T-helper 2 cell treated with Interferon-gamma antibody and Interleukin-4, amounts not matched to agents 5 μg/mL and 100 μg/mL, for 36 hours (primary cell): ENCODE measurements around the gene LIX1L.
A peak's percentile ranks its signal among the peaks of the same experiment; 100 is the strongest.

Experiments
- DNase-seq: peaks from one replicate; pipeline ENCODE4 v3.0.0; 2021; ENCODE audit warnings: low spot score
- H3K27ac Mint-ChIP-seq: one replicate; pipeline ENCODE4 v1.8.0; 2021; ENCODE audit warnings: mild to moderate bottlenecking, mixed read lengths
- H3K27me3 Mint-ChIP-seq: one replicate; pipeline ENCODE4 v1.8.0; 2021; ENCODE audit warnings: low read depth, mixed read lengths
- H3K36me3 Mint-ChIP-seq: one replicate; pipeline ENCODE4 v1.8.0; 2021; ENCODE audit warnings: low read depth, mixed read lengths
- H3K4me1 Mint-ChIP-seq: one replicate; pipeline ENCODE4 v1.8.0; 2021; ENCODE audit warnings: low read depth, mixed read lengths
- H3K4me3 Mint-ChIP-seq: one replicate; pipeline ENCODE4 v1.8.0; 2022; ENCODE audit warnings: mild to moderate bottlenecking, moderate library complexity, mixed read lengths
- H3K9me3 Mint-ChIP-seq: one replicate; pipeline ENCODE4 v1.8.0; 2021; ENCODE audit warnings: mixed read lengths

The LIX1L gene

DNA sequence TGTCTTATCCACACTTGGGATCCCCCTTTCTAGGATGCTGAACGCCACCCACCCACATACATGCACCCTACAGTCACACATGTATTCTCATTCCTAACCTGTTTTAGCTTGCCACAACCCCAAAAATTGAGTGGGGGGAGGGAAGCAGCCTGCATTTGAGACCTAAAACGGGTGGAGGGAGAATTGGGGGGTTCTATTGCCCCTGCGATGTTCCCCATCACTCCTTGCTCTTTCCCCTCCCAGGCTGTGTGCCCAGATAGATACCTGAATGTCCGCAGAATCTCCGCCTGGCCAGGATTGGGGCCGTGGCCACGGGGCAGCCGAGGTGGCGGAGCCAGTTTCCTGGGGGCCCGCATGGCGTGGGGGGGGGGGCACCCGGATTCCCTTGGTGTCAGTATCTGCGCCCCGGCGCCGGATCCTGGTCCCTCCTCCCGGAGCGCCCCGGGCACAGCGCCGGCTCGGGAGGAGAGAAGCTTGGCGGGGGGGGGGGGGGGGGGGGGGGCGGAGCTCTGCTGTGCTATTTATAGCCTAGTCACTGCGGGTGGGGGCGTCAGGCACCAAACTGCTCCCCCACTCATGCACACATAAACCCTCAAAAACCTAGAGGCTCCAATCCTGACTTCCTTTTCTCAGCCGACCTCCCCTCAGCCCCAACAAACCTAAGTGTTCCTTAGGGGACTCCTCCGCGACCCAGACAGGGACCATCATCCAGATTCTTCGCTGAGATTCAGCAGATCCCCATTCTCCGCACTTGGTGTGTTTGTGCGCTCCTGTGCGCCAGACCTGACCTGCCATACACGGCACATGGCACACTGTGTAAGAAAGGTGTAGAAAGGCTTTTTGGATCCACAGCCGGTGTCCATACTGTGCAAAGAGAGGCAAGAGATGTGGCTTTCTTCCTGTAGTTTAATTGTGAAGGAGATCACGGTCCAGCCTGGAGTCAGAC lies 4.6 kb upstream of the LIX1L start:
- H3K27me3 Mint-ChIP-seq = no peaks in the 10 kb centered on the region
- H3K4me1 Mint-ChIP-seq = peaks cover 52% of the 10 kb centered on the region
- H3K9me3 Mint-ChIP-seq = peaks cover 1% of the 10 kb centered on the region
- H3K36me3 Mint-ChIP-seq = peaks cover 5% of the 10 kb centered on the region
- DNase-seq = peak; percentile 19
- peak overlapping the region; percentile 97 for H3K4me3 Mint-ChIP-seq
- peak overlapping the region; percentile 78 for H3K27ac Mint-ChIP-seq

DNA sequence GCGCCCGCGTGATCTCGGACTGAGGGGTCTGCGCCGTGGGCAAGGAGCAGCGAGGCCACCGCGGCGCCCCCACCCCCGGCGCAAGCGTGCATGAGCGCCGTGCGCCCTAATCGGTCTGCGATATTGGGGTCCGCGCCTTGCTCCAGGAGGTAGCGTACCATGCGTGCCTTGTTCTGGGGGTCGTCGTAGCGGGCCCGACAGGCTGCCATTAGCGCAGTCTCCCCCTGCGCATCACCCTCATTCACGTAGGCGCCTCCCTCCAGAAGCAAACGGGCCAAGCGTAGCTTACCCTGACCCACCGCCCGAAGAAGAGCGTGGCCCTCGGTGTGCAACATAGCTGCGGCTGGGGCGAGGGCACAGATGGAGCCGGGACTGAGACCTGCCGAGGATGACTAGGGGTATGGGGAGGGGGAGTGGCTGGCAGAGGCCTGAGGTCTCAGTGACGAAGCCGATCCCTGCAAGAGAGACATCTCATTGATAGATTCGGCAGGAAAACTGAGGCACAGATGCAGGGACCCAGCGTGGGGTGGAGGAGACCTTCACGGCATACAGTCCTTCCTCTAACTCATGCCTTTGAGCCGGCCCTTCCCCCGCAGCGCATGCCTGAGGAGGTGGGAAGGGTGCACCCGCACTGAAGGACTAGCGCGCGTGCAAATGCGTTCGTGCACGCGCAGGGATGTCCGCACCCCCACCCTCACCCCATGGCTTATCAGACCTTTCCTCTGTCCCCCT lies 3.8 kb upstream of the LIX1L start:
- H3K27ac Mint-ChIP-seq = peak overlapping the region; percentile 18
- H3K9me3 Mint-ChIP-seq = no peaks in the 10 kb centered on the region
- H3K36me3 Mint-ChIP-seq = no peaks in the 10 kb centered on the region
- peak; percentile 58 for DNase-seq
- H3K4me3 Mint-ChIP-seq = peak overlapping the region; percentile 88
- H3K4me1 Mint-ChIP-seq = peaks cover 57% of the 10 kb centered on the region
- no peaks in the 10 kb centered on the region for H3K27me3 Mint-ChIP-seq

DNA sequence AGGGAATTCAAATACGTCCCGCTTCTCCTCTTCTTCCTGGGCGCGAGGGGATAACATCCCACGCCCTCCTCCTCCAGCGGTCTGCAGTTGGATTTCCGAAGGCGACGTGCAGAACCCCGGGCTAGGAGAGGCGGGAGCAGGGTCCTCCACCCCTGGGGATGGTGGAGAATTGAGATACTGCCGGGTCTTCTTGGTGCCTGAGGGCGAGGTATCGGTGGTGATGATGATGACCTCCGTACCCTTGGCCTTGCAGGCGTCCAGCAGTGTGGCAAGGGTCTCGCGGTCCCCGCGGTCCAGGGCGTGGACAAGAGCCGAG lies 3.2 kb upstream of the LIX1L start:
- H3K36me3 Mint-ChIP-seq = no peaks in the 10 kb centered on the region
- H3K4me3 Mint-ChIP-seq = peak overlapping the region; percentile 88
- peak overlapping the region; percentile 29 for H3K27ac Mint-ChIP-seq
- DNase-seq = no peak
- H3K27me3 Mint-ChIP-seq = no peaks in the 10 kb centered on the region
- peaks cover 62% of the 10 kb centered on the region for H3K4me1 Mint-ChIP-seq
- no peaks in the 10 kb centered on the region for H3K9me3 Mint-ChIP-seq

DNA sequence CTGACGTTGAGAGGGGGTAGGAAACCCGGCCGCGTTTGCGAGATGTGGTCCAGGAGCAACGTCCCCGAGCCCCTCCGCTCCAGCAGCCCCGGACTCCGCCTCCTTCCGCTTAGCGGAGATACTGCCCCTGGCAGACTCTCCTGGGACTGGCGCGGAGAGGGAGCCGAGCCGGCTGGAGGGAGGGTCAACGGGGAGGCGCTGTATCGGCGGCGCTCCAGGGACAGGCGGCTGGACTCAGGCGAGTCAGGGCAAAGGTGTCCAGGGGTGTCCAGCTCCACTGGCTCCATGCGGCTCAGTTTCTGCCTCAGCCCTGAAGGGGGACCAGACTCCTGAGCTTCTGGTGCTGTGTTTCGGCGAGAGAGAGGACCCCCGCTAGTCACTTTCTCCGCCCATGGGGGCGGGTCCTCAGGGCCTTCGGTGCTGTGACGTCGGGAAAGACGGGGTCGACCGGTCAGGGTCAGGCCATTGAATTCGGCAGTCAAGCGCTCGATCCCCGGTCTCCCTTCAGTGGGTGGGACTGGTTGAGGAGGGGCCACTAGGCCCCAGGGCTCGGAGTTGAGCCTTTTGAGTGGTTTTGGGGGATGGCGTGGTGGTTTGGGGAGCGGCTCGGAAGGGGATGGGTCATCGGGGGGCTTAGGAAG lies 2.8 kb upstream of the LIX1L start:
- H3K27ac Mint-ChIP-seq = peak overlapping the region; percentile 29
- peak; percentile 37 for DNase-seq
- peak overlapping the region; percentile 88 for H3K4me3 Mint-ChIP-seq
- H3K9me3 Mint-ChIP-seq = no peaks in the 10 kb centered on the region
- H3K36me3 Mint-ChIP-seq = no peaks in the 10 kb centered on the region
- no peaks in the 10 kb centered on the region for H3K27me3 Mint-ChIP-seq
- H3K4me1 Mint-ChIP-seq = peaks cover 65% of the 10 kb centered on the region

DNA sequence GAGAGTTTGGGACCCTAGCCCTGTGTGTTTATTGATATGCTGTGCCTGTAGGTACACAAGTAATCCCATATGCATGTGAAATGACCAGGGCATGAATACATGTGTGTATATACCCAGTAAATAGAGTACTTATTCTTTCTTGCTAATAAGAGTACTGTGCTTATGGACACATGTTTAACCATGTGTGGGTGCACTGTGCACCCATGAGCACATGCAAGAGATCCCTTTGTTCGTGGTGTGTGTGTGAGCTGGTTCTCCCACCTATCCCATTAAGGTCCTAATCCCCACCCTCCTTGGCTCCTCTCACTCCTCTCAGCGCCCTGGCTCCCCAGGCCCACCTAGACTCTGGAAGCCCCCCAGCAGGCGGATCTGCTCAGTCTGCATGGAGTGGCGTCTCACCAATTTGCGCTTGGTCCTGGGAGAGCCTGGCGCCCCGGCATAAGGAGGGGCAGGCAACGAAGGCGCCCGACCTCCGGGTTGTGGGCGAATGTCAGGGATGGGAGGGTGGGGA lies 2.2 kb upstream of the LIX1L start:
- H3K4me1 Mint-ChIP-seq = peaks cover 68% of the 10 kb centered on the region
- DNase-seq = no peak
- H3K27ac Mint-ChIP-seq = no peak overlapping the region
- H3K27me3 Mint-ChIP-seq = no peaks in the 10 kb centered on the region
- H3K4me3 Mint-ChIP-seq = peak overlapping the region; percentile 28
- H3K36me3 Mint-ChIP-seq = peaks cover 1% of the 10 kb centered on the region
- no peaks in the 10 kb centered on the region for H3K9me3 Mint-ChIP-seq

DNA sequence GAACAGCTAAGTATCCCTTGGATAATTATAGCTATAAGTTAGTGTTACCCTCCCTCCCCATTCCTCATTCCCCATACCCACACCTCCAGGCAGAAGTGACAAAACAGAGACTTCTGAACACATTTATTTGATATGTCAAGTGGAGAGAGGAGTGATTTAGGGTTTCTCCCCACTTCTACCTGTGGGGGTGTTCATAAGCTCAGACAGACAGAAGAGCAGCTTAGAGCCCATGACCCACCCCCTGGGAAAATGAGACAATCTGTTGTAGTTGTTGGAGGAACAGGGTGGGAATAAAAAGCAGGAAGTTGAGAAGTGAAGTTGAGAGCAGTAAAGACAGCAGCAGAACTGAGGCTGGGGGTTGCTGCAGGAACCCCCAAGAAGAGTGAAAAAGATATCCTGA lies 1.5 kb upstream of the LIX1L start:
- peaks cover 3% of the 10 kb centered on the region for H3K36me3 Mint-ChIP-seq
- no peaks in the 10 kb centered on the region for H3K27me3 Mint-ChIP-seq
- H3K4me3 Mint-ChIP-seq = peak overlapping the region; percentile 28
- H3K27ac Mint-ChIP-seq = no peak overlapping the region
- DNase-seq = no peak
- peaks cover 71% of the 10 kb centered on the region for H3K4me1 Mint-ChIP-seq
- H3K9me3 Mint-ChIP-seq = no peaks in the 10 kb centered on the region

DNA sequence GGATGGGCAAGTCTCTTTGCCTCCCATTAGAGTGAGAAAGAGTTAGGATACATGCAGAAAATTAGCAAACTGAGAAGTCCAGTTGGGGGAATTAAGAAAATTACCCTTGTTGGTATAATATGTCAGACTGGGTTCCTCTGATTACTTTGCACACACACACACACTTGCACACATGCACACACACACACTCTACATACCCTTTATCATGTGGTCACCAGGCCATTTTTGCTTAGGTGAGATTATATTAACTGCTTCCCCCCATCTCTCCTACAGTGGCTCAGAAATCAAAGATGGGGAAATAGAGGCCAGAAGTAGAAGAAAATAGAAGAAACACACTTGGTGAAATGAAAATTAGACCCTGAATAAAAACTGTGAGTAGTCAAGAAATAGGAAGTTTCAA lies 917 bp upstream of the LIX1L start:
- H3K9me3 Mint-ChIP-seq = no peaks in the 10 kb centered on the region
- H3K4me1 Mint-ChIP-seq = peaks cover 69% of the 10 kb centered on the region
- H3K27ac Mint-ChIP-seq = no peak overlapping the region
- no peak overlapping the region for H3K4me3 Mint-ChIP-seq
- DNase-seq = no peak
- peaks cover 4% of the 10 kb centered on the region for H3K36me3 Mint-ChIP-seq
- no peaks in the 10 kb centered on the region for H3K27me3 Mint-ChIP-seq

DNA sequence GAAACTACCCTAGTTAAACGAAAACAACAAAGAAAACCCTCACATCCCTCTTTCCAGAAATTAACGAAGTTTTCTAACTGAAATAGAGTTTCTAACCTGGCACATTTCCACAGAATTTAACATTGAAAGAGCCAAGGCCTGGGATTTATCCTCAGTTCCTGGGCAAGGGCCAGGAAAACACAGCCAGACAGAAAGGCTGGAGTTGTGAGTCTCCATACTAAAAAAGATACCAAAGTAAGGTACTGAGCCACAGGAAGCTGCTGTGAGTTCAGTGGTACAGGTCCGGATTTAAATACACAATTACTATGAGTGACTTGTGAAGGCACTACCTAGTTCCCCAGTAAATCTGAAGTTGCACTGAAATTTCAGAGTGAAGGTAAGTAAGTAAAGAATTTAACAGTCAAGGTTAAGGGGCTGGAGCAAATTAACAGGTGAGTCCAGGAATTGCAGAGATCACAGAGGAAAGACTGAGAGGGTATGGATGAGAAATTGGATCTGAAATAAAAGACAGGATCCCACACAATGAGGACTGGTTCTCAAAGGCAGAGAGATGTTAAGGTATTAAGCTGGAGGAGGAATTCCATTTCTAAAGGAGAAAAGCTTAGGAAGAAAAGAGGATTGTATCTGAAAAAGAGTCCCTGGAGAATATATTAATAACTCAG lies 905 bp downstream of the LIX1L start:
- peaks cover 9% of the 10 kb centered on the region for H3K36me3 Mint-ChIP-seq
- no peak for DNase-seq
- no peaks in the 10 kb centered on the region for H3K27me3 Mint-ChIP-seq
- no peaks in the 10 kb centered on the region for H3K9me3 Mint-ChIP-seq
- H3K27ac Mint-ChIP-seq = peak overlapping the region; percentile 91
- peak overlapping the region; percentile 91 for H3K4me3 Mint-ChIP-seq
- H3K4me1 Mint-ChIP-seq = peaks cover 56% of the 10 kb centered on the region

DNA sequence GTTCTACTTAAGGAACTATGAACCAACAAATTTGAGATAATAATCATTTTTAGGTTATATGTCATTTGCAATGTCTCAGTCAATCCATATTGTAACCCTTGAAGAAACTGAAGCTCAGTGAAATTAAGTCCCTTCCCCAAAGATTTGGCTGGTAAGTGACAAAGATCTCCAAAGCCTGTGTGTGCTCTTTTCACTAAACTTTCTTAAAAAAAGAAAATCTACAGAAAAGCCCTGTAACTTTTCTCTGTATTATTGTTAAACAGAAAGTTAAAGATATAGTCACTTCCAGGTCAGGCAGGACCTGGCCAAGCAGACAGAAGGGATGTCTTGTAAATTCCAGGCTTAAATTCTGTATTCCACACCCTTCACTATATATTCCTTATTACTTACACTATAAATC lies 1.5 kb downstream of the LIX1L start:
- Mint-ChIP-seq H3K4me3 (peak overlapping the region; percentile 91), H3K27ac (peak overlapping the region; percentile 91), H3K36me3 (peaks cover 14% of the 10 kb centered on the region), H3K9me3 (no peaks in the 10 kb centered on the region), H3K27me3 (no peaks in the 10 kb centered on the region), H3K4me1 (peaks cover 57% of the 10 kb centered on the region)
- no peak for DNase-seq

DNA sequence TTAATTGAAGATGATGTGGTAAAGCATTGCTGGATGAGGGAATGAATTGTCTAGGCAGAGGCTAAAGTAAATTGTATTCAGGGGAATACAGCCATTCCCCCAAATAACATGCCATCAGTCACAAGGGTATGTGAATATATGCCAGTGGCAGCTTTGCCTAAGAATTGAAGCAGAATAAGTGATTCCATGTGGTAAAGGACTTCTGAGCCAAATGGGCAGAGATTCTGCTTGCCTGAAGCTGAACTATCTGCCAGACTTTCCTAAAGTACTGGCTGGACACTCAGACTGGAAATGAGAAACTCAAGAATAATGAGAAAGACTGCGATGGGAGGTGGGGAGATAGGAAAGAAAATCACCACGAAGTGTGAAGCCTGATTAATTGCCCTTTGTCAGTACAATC lies 2.4 kb downstream of the LIX1L start:
- DNase-seq = no peak
- Mint-ChIP-seq H3K4me3 (peak overlapping the region; percentile 2), H3K27me3 (no peaks in the 10 kb centered on the region), H3K36me3 (peaks cover 15% of the 10 kb centered on the region), H3K4me1 (peaks cover 61% of the 10 kb centered on the region), H3K27ac (no peak overlapping the region), H3K9me3 (no peaks in the 10 kb centered on the region)

DNA sequence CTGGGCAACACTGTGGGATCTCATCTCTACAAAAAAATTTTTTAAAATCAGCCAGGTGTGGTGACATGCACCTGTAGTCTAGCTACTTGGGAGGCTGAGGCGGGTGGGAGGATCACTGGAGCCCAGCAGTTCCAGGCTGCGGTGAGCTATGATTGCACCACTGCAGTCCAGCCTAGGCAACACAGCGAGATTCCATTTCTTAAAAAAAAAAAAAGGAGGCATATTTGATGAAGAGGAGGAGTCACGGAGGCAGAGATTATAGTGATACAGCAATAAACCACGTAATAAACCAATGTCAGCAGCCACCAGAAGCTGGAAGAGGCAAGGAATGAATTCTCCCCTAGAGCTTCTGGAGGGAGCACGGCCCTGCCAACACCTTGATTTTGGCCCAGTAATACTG lies 4.0 kb downstream of the LIX1L start:
- Mint-ChIP-seq H3K27ac (no peak overlapping the region), H3K27me3 (no peaks in the 10 kb centered on the region), H3K9me3 (no peaks in the 10 kb centered on the region), H3K4me3 (no peak overlapping the region), H3K36me3 (peaks cover 18% of the 10 kb centered on the region), H3K4me1 (peaks cover 58% of the 10 kb centered on the region)
- no peak for DNase-seq

DNA sequence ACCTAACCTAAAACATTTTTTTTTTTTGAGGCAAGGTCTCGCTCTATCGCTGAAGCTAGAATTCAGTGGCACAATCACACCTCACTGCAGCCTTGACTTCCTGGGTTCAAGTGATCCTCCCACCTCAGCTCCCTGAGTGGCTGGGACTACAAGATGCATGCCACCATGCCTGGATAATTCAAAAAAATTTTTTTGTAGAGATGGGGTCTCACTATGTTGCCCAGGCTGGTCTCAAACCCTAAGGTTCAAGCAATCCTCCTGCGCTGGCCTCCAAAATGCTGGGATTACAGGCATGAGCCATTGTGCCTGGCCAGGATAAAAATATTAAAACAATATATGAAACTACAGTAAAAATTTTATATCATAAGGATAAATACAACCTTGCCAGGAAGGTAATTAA lies 4.9 kb downstream of the LIX1L start:
- no peak for DNase-seq
- Mint-ChIP-seq H3K4me3 (no peak overlapping the region), H3K36me3 (peaks cover 18% of the 10 kb centered on the region), H3K27me3 (no peaks in the 10 kb centered on the region), H3K4me1 (peaks cover 50% of the 10 kb centered on the region), H3K27ac (no peak overlapping the region), H3K9me3 (no peaks in the 10 kb centered on the region)

DNA sequence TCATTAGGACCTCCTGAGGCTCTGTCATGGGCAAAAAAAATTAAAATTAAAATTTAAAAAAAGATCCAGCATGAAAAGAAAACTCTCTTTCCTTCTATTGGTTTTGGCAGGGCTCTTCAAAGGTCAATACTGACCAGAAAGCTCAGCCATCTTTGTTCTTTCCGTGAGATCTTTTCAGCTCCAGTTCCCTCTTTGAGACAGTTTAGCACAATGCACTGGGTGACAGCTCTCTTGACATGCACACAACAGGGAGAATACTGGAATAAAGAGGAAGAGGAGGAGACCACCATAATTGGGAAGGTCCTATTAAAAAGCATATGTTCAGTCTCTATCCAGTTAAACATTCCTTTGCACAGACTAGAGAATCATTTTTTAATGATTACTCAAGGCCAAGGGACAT lies 6.3 kb downstream of the LIX1L start:
- no peak for DNase-seq
- H3K27me3 Mint-ChIP-seq = no peaks in the 10 kb centered on the region
- peaks cover 46% of the 10 kb centered on the region for H3K4me1 Mint-ChIP-seq
- H3K4me3 Mint-ChIP-seq = no peak overlapping the region
- H3K9me3 Mint-ChIP-seq = no peaks in the 10 kb centered on the region
- peaks cover 23% of the 10 kb centered on the region for H3K36me3 Mint-ChIP-seq
- H3K27ac Mint-ChIP-seq = no peak overlapping the region
